ENCODE data around the gene ZNF280B.

DNA sequence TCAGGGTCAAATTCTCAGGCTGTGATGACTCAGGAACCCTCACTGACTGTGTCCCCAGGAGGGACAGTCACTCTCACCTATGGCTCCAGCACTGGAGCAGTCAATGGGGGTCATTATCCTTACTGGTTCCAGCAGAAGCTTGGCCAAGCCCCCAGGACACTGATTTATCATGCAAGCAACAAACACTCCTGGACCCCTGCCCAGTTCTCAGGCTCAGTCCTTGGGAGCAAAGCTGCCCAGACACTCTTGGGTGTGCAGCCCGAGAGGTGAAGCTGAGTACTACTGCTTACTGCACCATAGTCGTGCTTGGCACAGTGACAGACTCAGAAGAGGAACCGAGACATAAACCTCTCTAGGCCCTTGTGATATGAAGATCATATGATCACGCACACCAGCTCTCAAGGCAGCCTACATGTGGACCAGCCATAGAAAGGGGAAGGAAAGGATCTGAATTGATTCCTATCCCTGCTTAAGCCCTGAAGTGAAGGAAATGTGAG, 58.2 kb downstream of the ZNF280B start:
- TF ChIP-seq, protein P1, sequence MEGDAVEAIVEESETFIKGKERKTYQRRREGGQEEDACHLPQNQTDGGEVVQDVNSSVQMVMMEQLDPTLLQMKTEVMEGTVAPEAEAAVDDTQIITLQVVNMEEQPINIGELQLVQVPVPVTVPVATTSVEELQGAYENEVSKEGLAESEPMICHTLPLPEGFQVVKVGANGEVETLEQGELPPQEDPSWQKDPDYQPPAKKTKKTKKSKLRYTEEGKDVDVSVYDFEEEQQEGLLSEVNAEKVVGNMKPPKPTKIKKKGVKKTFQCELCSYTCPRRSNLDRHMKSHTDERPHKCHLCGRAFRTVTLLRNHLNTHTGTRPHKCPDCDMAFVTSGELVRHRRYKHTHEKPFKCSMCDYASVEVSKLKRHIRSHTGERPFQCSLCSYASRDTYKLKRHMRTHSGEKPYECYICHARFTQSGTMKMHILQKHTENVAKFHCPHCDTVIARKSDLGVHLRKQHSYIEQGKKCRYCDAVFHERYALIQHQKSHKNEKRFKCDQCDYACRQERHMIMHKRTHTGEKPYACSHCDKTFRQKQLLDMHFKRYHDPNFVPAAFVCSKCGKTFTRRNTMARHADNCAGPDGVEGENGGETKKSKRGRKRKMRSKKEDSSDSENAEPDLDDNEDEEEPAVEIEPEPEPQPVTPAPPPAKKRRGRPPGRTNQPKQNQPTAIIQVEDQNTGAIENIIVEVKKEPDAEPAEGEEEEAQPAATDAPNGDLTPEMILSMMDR (IDR thresholded peaks at IDR 0.05): no peak
- TF ChIP-seq POLR2A (IDR thresholded peaks at IDR 0.05): no peak

Data from uterus (tissue), 2 donors.